GM12801 (cell line): Measurements from ENCODE around the gene PITPNB.

ENCODE experiments used
- CTCF ChIP-seq: IDR thresholded peaks from one replicate; pipeline ENCODE4 v1.5.1; 2011; ENCODE audit warnings: control low read depth; ENCODE audit not compliant: insufficient read length; ENCODE audit errors: extremely low read depth

The PITPNB gene

GRCh38 chr22:27885977-27886842, 32.8 kb downstream of the PITPNB start:
- TF ChIP-seq CTCF = peak; percentile 47

- TF ChIP-seq CTCF = no peak
Observed at GRCh38 chr22:27883656-27884350, 35.3 kb downstream of the PITPNB start.

GRCh38 chr22:27882507-27883290, 36.4 kb downstream of the PITPNB start:
- no peak for TF ChIP-seq CTCF

- TF ChIP-seq CTCF = no peak
Observed at GRCh38 chr22:27881421-27881820, 37.6 kb downstream of the PITPNB start.

GRCh38 chr22:27880778-27881394, 38.2 kb downstream of the PITPNB start:
- TF ChIP-seq CTCF = no peak

GRCh38 chr22:27879923-27880322, 39.1 kb downstream of the PITPNB start:
- no peak for TF ChIP-seq CTCF

- TF ChIP-seq CTCF = no peak
Observed at GRCh38 chr22:27878541-27878940, 40.5 kb downstream of the PITPNB start.
